ENCODE results near the gene WAPL.

DNA sequence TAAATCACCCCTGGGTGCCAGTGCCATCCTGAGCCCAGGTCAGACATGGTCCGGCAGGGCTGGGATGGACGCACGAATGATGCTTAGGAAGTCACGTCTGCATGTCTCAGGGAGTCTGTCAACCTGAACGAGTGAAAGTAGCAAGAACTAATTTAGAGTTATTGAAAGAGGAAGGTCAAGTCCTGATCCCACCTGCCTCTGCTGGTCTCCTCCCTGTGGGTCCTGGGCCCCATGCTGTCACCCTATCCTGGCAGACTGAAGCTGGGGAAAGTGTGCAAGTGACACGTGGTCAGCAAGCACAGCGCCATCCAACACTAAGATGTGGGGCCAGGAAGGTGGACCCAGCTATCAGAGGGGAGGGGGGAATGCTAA is 128.9 kb downstream of the WAPL start:
- TF ChIP-seq TCF12 (IDR thresholded peaks at IDR 0.05; ENCODE audit: low read depth), result no peak
- TF ChIP-seq EP300 (IDR thresholded peaks at IDR 0.05; ENCODE audit: borderline replicate concordance), result no peak
- no peak for TF ChIP-seq YY1 (IDR thresholded peaks at IDR 0.05; ENCODE audit: low read depth)
- TF ChIP-seq EGR1 (IDR thresholded peaks at IDR 0.05), result no peak
- TF ChIP-seq CREB1 (IDR thresholded peaks at IDR 0.05; ENCODE audit: low read depth), result no peak
- TF ChIP-seq RAD21 (IDR thresholded peaks at IDR 0.05; ENCODE audit: low read depth), result no peak
- no peak for TF ChIP-seq FOXM1 (IDR thresholded peaks at IDR 0.05; ENCODE audit: borderline replicate concordance, low read depth)
- no peak for TF ChIP-seq TAF1 (IDR thresholded peaks at IDR 0.05; ENCODE audit: low read depth)
- no peak for TF ChIP-seq CEBPB (IDR thresholded peaks at IDR 0.05)
- TF ChIP-seq REST (IDR thresholded peaks at IDR 0.05; ENCODE audit: low read depth), result no peak

Measured in Ishikawa (cell line).